T-helper 1 cell treated with Interleukin-12 subunit alpha and Interleukin-12 subunit beta and Interleukin-4 antibody, amounts not matched to agents 30 μg/mL and 1 μg/mL, for 36 hours (primary cell): Measurements from ENCODE around the gene HIF1AN.
"Not testable (repeated sequence)": the region's sequence is repeated elsewhere in the genome, so short reads cannot be mapped to it uniquely, and the experiment has no call there.

Experiments
- H3K27ac Mint-ChIP-seq: one replicate; pipeline ENCODE4 v1.8.0; 2021; ENCODE audit warnings: mild to moderate bottlenecking, mixed read lengths
- H3K27me3 Mint-ChIP-seq: one replicate; pipeline ENCODE4 v1.8.0; 2021; ENCODE audit warnings: low read depth, mixed read lengths
- H3K36me3 Mint-ChIP-seq: one replicate; pipeline ENCODE4 v1.8.0; 2021; ENCODE audit warnings: low read depth, mixed read lengths
- H3K4me1 Mint-ChIP-seq: one replicate; pipeline ENCODE4 v1.8.0; 2021; ENCODE audit warnings: low read depth, mixed read lengths
- H3K4me3 Mint-ChIP-seq: one replicate; pipeline ENCODE4 v1.8.0; 2021; ENCODE audit warnings: mild to moderate bottlenecking, moderate library complexity, mixed read lengths
- H3K9me3 Mint-ChIP-seq: one replicate; pipeline ENCODE4 v1.8.0; 2021; ENCODE audit warnings: mixed read lengths

HIF1AN gene

GRCh38 chr10:100566561-100566960, 30.8 kb downstream of the HIF1AN start:
- Mint-ChIP-seq H3K36me3 (peaks cover 3% of the 10 kb centered on the region), H3K4me1 (peaks cover 5% of the 10 kb centered on the region), H3K27ac (no peak overlapping the region), H3K4me3 (no peak overlapping the region), H3K27me3 (peaks cover 25% of the 10 kb centered on the region), H3K9me3 (no peaks in the 10 kb centered on the region)

DNA sequence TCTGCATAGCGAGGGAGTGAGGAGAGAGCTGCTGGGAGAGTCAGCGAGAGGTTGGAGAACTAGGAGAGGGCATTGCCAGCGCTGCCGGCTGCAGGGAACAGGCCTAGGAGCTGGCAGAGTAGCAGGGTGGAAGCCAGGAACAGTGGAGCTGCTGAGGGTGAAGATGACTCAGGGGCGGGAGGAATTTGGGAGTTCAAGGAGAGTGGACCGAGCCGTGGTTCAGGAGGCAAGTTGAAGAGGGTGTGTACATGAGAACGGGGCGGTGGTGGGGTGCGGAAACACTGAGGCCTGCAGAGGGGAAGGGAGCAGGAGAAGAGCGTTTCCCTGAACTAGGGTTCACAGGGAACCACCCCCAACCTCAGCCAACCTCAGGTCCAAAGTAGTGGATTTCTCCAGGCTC, 31.5 kb downstream of the HIF1AN start:
- Mint-ChIP-seq H3K36me3 (peaks cover 3% of the 10 kb centered on the region), H3K9me3 (no peaks in the 10 kb centered on the region), H3K27ac (no peak overlapping the region), H3K4me1 (peaks cover 5% of the 10 kb centered on the region), H3K4me3 (no peak overlapping the region), H3K27me3 (peaks cover 22% of the 10 kb centered on the region)

DNA sequence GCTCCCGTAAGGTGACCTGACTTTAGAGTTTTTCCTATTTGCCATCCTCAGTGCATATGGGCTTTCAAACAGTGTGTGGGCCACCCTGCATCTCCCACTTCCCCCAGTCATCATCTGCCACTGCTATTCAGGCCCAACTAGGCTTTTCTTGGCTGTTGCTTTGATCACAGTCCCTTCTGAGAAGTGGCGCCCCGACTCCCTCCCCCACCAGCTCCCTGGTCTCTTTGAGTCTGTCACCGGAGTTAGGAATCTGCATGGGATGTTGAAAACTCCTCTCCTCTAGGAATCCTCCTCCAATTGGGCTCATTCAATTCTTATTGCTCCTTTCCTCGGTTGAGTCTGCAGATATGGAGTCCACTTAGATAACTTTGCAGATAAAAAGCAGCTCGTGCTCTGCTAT, 32.1 kb downstream of the HIF1AN start:
- peaks cover 22% of the 10 kb centered on the region for H3K27me3 Mint-ChIP-seq
- H3K4me3 Mint-ChIP-seq, result no peak overlapping the region
- H3K36me3 Mint-ChIP-seq, result peaks cover 3% of the 10 kb centered on the region
- no peak overlapping the region for H3K27ac Mint-ChIP-seq
- peaks cover 3% of the 10 kb centered on the region for H3K4me1 Mint-ChIP-seq
- no peaks in the 10 kb centered on the region for H3K9me3 Mint-ChIP-seq

DNA sequence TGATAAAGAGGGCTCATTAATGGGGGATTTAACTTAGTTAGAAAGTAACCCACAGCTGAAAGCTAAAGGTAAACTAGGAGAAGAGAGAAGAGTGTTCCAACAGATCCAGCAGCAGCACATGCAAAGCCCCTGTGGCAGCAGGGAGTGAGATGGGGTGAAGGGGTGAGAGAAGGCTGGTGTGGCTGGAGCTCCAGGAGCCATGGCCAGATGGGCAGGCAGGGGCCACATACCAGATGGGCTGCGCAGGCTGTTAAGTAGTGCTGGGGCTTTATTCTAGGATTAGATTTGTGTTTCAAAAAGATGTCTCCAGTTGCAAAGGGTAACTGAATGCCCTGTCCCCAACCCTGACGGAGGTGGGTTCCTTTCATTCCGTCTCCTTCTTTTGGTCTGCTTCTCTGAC, 33.2 kb downstream of the HIF1AN start:
- peaks cover 17% of the 10 kb centered on the region for H3K27me3 Mint-ChIP-seq
- no peak overlapping the region for H3K27ac Mint-ChIP-seq
- H3K9me3 Mint-ChIP-seq, result no peaks in the 10 kb centered on the region
- H3K4me1 Mint-ChIP-seq, result no peaks in the 10 kb centered on the region
- H3K4me3 Mint-ChIP-seq, result no peak overlapping the region
- H3K36me3 Mint-ChIP-seq, result no peaks in the 10 kb centered on the region

DNA sequence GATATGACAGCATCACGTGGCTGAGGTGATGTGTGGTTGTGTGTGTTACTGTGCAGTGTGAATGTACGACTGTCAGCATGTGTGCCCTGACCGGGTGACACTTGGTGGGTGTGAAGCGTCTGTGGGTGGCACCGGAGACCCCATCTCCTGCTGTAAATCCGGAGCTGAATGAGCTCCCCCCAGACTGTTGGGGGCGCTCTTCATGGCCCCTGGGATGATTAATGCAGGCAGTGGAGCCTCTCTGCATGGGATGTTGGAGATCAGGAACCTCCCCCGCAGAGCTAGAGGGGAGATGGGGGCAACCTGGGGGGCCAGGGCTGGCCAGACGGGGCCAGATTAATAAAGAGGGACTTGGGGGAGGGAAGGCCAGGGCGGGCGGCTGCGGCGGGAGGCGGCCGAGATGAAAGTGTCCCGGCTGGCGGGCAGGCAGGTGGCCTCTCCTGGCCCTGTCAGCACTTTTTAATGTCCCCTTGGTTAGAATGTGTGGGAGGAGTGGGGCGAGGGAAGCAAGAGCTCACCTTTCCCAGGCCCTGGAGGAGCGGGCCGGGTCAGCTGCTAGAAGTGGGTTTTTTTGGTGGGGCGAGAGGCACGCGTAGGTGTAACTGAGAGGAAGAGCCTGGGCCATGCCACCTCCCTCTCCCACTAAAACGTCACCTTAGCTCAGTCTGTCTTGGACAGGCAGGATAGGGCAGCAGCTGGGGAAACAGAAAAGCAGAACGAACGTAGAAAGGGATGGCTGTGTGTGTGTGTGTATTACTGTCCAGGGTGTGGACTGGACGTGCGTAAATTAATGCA, 34.1 kb downstream of the HIF1AN start:
- no peaks in the 10 kb centered on the region for H3K4me1 Mint-ChIP-seq
- H3K36me3 Mint-ChIP-seq, result no peaks in the 10 kb centered on the region
- no peaks in the 10 kb centered on the region for H3K9me3 Mint-ChIP-seq
- no peak overlapping the region for H3K27ac Mint-ChIP-seq
- no peak overlapping the region for H3K4me3 Mint-ChIP-seq
- H3K27me3 Mint-ChIP-seq, result peaks cover 9% of the 10 kb centered on the region

- Mint-ChIP-seq H3K36me3 (no peaks in the 10 kb centered on the region), H3K4me3 (no peak overlapping the region), H3K27ac (no peak overlapping the region), H3K4me1 (no peaks in the 10 kb centered on the region), H3K9me3 (no peaks in the 10 kb centered on the region), H3K27me3 (peaks cover 8% of the 10 kb centered on the region)
Observed at GRCh38 chr10:100570506-100570905, 34.8 kb downstream of the HIF1AN start.

DNA sequence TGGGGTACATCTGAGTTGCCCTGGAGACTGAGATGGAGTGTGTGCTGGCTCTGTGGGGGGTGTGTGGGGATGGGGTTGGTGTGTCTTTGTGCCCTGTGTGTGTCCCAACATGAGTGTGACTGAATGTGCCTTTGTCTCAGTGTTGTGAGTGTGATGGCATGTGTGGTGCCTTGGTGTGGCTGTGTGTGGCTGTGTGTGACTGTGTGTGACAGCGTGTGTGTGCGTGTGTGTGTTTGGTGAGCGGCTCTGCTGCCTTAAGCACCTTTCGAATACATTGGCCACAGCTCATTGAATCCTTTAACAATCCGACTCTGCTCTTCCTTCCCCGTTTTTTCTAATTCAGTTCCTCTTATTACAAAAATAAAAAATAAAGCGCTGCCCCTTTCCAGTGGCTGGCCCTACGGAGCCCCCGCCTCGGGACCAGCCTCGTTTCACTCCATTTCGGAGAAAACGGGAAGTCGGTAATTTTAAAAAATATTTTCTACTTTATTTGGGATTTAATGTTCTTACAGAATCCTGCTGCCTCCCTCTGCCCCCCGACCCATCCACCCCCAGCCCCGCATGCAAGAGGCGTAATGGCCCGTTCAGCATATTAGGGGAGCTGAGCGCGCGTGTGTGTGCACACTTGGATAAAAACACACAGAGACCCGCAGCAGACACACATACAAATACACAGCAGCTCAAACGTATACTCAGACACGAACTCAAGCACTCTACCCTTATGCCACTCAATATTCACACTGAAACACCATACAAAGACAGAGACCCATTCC, 35.5 kb downstream of the HIF1AN start:
- H3K36me3 Mint-ChIP-seq, result no peaks in the 10 kb centered on the region
- H3K9me3 Mint-ChIP-seq, result no peaks in the 10 kb centered on the region
- no peak overlapping the region for H3K4me3 Mint-ChIP-seq
- no peak overlapping the region for H3K27ac Mint-ChIP-seq
- no peaks in the 10 kb centered on the region for H3K4me1 Mint-ChIP-seq
- H3K27me3 Mint-ChIP-seq, result peaks cover 14% of the 10 kb centered on the region

DNA sequence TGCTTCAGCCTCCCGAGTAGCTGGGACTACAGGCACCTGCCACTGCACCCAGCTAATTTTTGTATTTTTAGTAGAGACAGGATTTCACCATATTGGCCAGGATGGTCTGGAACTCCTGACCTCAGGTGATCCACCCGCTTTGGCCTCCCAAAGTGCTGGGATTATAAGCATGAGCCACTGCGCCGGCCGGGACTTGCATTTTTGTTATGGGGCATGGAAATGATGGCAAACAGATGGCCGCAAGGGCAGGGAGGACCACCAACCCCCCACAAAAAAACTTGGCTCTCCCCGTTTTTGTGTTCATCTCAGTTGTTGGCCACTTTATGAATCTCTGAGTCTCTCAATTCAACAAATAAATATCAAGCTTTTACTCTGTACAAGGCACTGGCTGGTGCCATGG, 39.4 kb downstream of the HIF1AN start:
- peaks cover 22% of the 10 kb centered on the region for H3K27me3 Mint-ChIP-seq
- not testable (repeated sequence) for H3K27ac Mint-ChIP-seq

GRCh38 chr10:100575585-100576281, 40.0 kb downstream of the HIF1AN start:
- Mint-ChIP-seq H3K36me3 (no peaks in the 10 kb centered on the region), H3K4me3 (no peak overlapping the region), H3K27me3 (peaks cover 22% of the 10 kb centered on the region), H3K9me3 (no peaks in the 10 kb centered on the region), H3K4me1 (no peaks in the 10 kb centered on the region), H3K27ac (no peak overlapping the region)

More for the DNA sequence above, 39.4 kb downstream of the HIF1AN start:
- not testable (repeated sequence) for H3K9me3 Mint-ChIP-seq, H3K4me1 Mint-ChIP-seq, H3K4me3 Mint-ChIP-seq, H3K36me3 Mint-ChIP-seq

GRCh38 chr10:100576282-100576635, 40.5 kb downstream of the HIF1AN start:
- Mint-ChIP-seq H3K27me3 (peaks cover 27% of the 10 kb centered on the region), H3K4me3 (no peak overlapping the region), H3K27ac (no peak overlapping the region), H3K9me3 (no peaks in the 10 kb centered on the region), H3K4me1 (no peaks in the 10 kb centered on the region), H3K36me3 (no peaks in the 10 kb centered on the region)

DNA sequence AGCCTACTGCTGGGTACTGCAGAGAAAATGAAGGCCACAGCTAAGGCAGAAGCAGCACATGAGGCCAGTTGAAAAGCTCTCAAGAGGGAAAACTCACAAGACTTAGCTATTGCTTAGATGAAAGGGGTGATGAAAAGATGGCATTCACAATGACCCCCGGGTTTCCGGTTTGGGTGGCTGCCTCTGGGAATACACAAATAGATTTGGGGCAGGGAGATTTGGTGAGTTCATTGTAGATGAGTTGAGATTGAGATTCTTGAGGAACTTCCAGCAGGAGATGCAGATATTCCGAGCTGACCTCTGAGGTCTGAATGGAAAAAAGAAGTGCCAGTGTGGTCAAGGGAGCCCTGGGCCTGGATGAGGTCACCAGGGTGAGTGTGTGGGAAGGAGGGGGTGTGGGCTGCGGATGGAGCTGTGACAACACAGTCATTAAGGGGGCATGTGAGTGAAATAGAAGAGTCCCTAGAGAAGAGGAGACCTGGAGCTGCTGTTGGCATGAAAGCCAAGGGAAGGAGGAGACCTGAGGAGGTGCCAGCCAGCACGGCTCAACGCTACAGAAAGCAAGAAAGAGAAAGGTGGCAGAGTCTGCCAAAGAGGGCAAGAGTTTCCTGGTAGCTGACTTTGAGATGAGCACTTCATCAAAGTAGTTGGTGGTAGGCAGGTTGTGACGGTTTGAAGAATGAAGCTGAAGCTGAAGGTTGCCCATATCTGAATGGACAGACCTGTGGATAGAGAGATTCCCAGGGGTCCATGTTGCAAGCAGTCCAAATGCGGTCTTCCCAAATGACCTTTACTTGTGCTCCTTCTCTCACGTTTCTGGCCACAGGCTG, 43.7 kb downstream of the HIF1AN start:
- Mint-ChIP-seq H3K4me3 (no peak overlapping the region), H3K27ac (no peak overlapping the region), H3K9me3 (no peaks in the 10 kb centered on the region), H3K4me1 (no peaks in the 10 kb centered on the region), H3K36me3 (no peaks in the 10 kb centered on the region), H3K27me3 (peaks cover 29% of the 10 kb centered on the region)

DNA sequence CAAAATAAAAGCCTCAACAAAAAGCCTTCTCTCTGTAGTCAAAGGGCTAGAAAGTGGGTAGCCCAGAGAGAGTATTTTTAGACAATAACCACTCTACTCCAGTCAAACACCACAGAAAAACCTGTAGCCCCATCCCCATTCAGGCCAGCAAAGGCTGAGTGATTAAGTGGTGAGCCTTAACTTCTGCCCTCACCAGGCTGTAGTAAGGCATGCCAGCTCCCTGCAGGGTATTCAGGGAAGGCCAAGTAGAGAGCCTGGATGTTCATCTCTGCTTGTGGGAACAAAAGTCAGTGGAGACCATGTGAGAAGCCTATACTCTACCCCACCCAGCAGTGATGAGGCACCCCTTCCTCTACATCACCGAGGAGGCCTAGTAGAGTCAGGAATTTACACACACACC, 51.2 kb downstream of the HIF1AN start:
- peaks cover 64% of the 10 kb centered on the region for H3K27me3 Mint-ChIP-seq
- H3K36me3 Mint-ChIP-seq, result no peaks in the 10 kb centered on the region
- no peak overlapping the region for H3K27ac Mint-ChIP-seq
- H3K4me1 Mint-ChIP-seq, result no peaks in the 10 kb centered on the region
- no peaks in the 10 kb centered on the region for H3K9me3 Mint-ChIP-seq
- H3K4me3 Mint-ChIP-seq, result no peak overlapping the region

DNA sequence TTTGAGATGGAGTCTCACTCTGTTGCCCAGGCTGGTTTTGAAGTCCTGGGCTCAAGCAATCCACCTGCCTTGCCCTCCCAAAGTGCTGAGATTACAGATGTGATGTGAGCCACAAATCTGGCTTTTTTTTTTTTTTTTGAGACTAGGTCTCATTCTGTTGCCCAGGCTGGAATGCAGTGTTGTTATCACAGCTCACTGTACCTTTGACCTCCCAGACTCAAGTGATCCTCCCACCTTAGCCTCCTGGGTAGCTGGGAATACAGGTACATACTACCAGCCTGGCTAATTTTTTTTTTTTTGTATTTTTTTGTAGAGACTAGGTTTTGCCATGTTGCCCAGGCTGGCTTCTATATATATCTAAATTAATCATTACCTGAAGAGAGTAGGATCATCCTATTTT, 62.4 kb downstream of the HIF1AN start:
- no peaks in the 10 kb centered on the region for H3K9me3 Mint-ChIP-seq
- H3K27ac Mint-ChIP-seq, result no peak overlapping the region
- no peaks in the 10 kb centered on the region for H3K36me3 Mint-ChIP-seq
- no peak overlapping the region for H3K4me3 Mint-ChIP-seq
- H3K27me3 Mint-ChIP-seq, result peaks cover 25% of the 10 kb centered on the region
- no peaks in the 10 kb centered on the region for H3K4me1 Mint-ChIP-seq

DNA sequence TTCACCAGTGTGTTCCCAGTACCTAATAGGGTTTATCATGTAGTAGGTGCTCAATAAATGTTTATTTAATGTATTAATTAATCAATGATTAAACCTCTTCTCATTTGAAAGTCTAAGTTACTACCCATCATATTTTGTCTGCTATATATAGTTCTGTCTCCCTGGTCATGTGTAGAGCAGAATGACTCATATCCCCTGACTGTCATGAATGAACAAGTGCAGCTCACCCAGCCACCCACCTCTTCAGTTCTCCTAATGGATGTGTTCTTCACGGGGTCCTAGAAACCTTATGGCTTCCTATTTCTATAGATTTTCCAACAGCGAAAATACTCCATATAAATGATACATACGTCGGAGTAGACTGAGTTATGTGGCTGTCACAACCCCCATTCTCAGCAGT, 64.5 kb downstream of the HIF1AN start:
- peaks cover 28% of the 10 kb centered on the region for H3K27me3 Mint-ChIP-seq
- H3K36me3 Mint-ChIP-seq, result no peaks in the 10 kb centered on the region

More for the DNA sequence above, 64.5 kb downstream of the HIF1AN start:
- Mint-ChIP-seq H3K27ac (no peak overlapping the region), H3K9me3 (no peaks in the 10 kb centered on the region), H3K4me3 (no peak overlapping the region), H3K4me1 (no peaks in the 10 kb centered on the region)
